Measurements from ENCODE around the gene ITGB2. TPM values are rescaled to one million over a fixed set of nuclear protein-coding genes. Genes with fewer than 3 reads are reported as not detected.
A peak's percentile ranks its signal among the peaks of the same experiment; 100 is the strongest.

The ITGB2 gene
- total RNA-seq, 1 experiment from 2014 or later: 45.1 TPM

DNA sequence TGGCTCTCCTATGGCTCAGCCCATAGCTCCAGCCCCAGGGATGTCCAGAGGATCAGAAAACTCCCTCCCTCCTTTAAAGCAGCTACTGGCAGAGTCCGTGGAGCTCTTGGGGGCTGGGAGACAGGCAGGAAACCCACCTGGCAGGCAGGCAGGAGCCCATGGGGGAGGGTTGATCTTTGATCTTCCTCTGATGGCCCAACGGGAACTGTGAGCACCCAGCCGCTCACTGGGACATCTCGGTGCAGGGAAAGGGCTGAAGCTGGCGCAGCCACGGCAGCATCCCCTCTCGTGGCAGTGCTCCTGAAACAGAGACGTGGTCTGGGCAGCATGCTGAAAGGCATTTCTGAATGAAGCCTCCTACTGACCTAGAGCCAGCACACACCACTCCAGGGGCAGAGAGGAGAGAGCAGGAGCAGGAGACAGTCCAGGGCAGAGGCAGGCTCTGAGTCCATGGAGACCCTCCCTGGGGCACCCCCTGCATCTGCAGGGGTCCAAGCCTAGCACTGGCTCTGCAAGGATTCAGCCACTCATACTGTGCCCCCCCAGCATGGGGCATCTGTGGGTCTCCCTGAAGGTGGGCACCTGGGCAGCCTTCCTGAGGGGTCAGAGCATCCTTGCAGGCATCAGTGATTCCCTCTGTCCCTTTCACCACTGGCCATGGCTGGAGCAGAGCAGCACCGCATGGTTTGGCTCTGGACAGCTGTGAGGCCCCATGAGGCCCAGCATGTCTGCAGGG, 14.3 kb upstream of the ITGB2 start:
- Histone ChIP-seq H2AFZ (ENCODE audit: low read length) (no peak overlapping the region), H3K79me2 (ENCODE audit: low read length) (peaks cover 56% of the 10 kb centered on the region), H3K9me2 (replicated peaks; ENCODE audit: low read length) (no peaks in the 10 kb centered on the region), H4K20me1 (ENCODE audit: low read length) (no peaks in the 10 kb centered on the region), H3K4me1 (ENCODE audit: insufficient read depth, low read length) (peaks cover 44% of the 10 kb centered on the region), H3K27me3 (ENCODE audit: low read length) (no peaks in the 10 kb centered on the region), H3K9me3 (ENCODE audit: low read length) (no peaks in the 10 kb centered on the region), H3K9ac (ENCODE audit: low read length) (no peak overlapping the region), H3K36me3 (ENCODE audit: low read depth, low read length) (peaks cover 4% of the 10 kb centered on the region; the same call in 1 of the 2 replicates), H3F3A (ENCODE audit: low read length, unreplicated experiment) (peaks cover 6% of the 10 kb centered on the region), H3K27ac (ENCODE audit: low read length) (no peak overlapping the region), H3K4me3 (ENCODE audit: low read length) (no peak overlapping the region), H3K4me2 (ENCODE audit: low read length) (no peak overlapping the region)
- ChIA-PET CTCF (no interaction called here), POLR2A (ENCODE audit: unreplicated experiment) (no interaction called here)
- ATAC-seq: no peak
- no peak for DNase-seq
- TF ChIP-seq CTCF (conservative IDR thresholded peaks at IDR 0.05; ENCODE audit: low read depth, low read length) (no peak), EZH2 (IDR thresholded peaks at IDR 0.05; ENCODE audit: low read length, unreplicated experiment) (no peak), EZH2phosphoT487 (IDR thresholded peaks at IDR 0.05; ENCODE audit: borderline replicate concordance, low read length) (no peak)
- intact Hi-C loops (cut with micrococcal nuclease): no loop called here
- no TSS peak for BruUV-seq (replicated peaks)

GRCh38 chr21:44934276-44934675, 13.6 kb upstream of the ITGB2 start:
- no TSS peak for BruUV-seq (replicated peaks)
- H3K4me3 ChIP-seq (ENCODE audit: low read length): peak overlapping the region; percentile 77; the same call in 1 of the 2 replicates
- no peak overlapping the region for H3K27ac ChIP-seq (ENCODE audit: low read length)
- H3F3A ChIP-seq (ENCODE audit: low read length, unreplicated experiment): peaks cover 6% of the 10 kb centered on the region
- no peak overlapping the region for H2AFZ ChIP-seq (ENCODE audit: low read length)
- no peak overlapping the region for H3K9ac ChIP-seq (ENCODE audit: low read length)
- POLR2A ChIA-PET (ENCODE audit: unreplicated experiment): interaction anchor here (0.7 kb wide), 1 partner anchor 64 kb away, joined by 3 read pairs; no protein-coding TSS in a partner anchor
- H3K79me2 ChIP-seq (ENCODE audit: low read length): peaks cover 56% of the 10 kb centered on the region
- intact Hi-C loops (cut with micrococcal nuclease): no loop called here
- peak overlapping the region; percentile 95 for H3K4me2 ChIP-seq (ENCODE audit: low read length)
- ATAC-seq (no peak), DNase-seq (no peak)
- H3K4me1 ChIP-seq (ENCODE audit: insufficient read depth, low read length): peaks cover 50% of the 10 kb centered on the region
- CTCF ChIA-PET: no interaction called here
- H3K9me3 ChIP-seq (ENCODE audit: low read length): no peaks in the 10 kb centered on the region
- TF ChIP-seq EZH2 (IDR thresholded peaks at IDR 0.05; ENCODE audit: low read length, unreplicated experiment) (no peak), EZH2phosphoT487 (IDR thresholded peaks at IDR 0.05; ENCODE audit: borderline replicate concordance, low read length) (no peak)
- no peaks in the 10 kb centered on the region for H3K9me2 ChIP-seq (replicated peaks; ENCODE audit: low read length)
- no peaks in the 10 kb centered on the region for H3K27me3 ChIP-seq (ENCODE audit: low read length)
- no peaks in the 10 kb centered on the region for H4K20me1 ChIP-seq (ENCODE audit: low read length)
- peaks cover 4% of the 10 kb centered on the region; the same call in 1 of the 2 replicates for H3K36me3 ChIP-seq (ENCODE audit: low read depth, low read length)

DNA sequence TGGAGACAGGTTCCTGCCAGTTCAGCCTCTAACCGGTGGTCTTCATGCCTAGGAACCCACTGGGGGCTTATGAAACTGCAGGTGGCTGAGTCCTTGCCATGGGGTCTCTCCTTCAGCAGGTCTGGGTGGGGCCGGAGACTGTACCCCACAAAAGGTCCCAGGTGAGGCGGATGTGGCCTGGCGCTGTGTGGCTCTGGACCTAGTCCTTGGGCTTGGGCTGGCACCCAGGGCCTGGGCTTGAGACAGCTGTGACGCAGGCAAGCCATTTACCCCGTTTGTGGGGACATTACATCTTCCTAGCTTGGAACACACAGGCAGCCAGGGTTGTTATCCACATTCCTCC, 13.2 kb upstream of the ITGB2 start:
- Histone ChIP-seq H3K27ac (ENCODE audit: low read length) (no peak overlapping the region), H3K9me2 (replicated peaks; ENCODE audit: low read length) (no peaks in the 10 kb centered on the region), H3K9ac (ENCODE audit: low read length) (no peak overlapping the region), H3K4me3 (ENCODE audit: low read length) (peak overlapping the region; percentile 77), H3K4me2 (ENCODE audit: low read length) (peak overlapping the region; percentile 95), H3K36me3 (ENCODE audit: low read depth, low read length) (peaks cover 4% of the 10 kb centered on the region; the same call in 1 of the 2 replicates), H2AFZ (ENCODE audit: low read length) (no peak overlapping the region), H3K27me3 (ENCODE audit: low read length) (no peaks in the 10 kb centered on the region), H3F3A (ENCODE audit: low read length, unreplicated experiment) (peaks cover 8% of the 10 kb centered on the region), H3K79me2 (ENCODE audit: low read length) (peaks cover 56% of the 10 kb centered on the region), H4K20me1 (ENCODE audit: low read length) (no peaks in the 10 kb centered on the region), H3K4me1 (ENCODE audit: insufficient read depth, low read length) (peaks cover 50% of the 10 kb centered on the region), H3K9me3 (ENCODE audit: low read length) (no peaks in the 10 kb centered on the region)
- CTCF ChIA-PET: interaction anchor here (0.6 kb wide), 1 partner anchor 633 kb away, joined by 3 read pairs; no protein-coding TSS in a partner anchor
- no peak for DNase-seq
- BruUV-seq (replicated peaks): no TSS peak
- POLR2A ChIA-PET (ENCODE audit: unreplicated experiment): interaction anchor here (0.7 kb wide), 1 partner anchor 64 kb away, joined by 3 read pairs; no protein-coding TSS in a partner anchor
- intact Hi-C loops (cut with micrococcal nuclease): no loop called here
- no peak for TF ChIP-seq EZH2 (IDR thresholded peaks at IDR 0.05; ENCODE audit: low read length, unreplicated experiment)
- TF ChIP-seq CTCF (conservative IDR thresholded peaks at IDR 0.05; ENCODE audit: low read depth, low read length): no peak
- no peak for TF ChIP-seq EZH2phosphoT487 (IDR thresholded peaks at IDR 0.05; ENCODE audit: borderline replicate concordance, low read length)
- no peak for ATAC-seq
